NCI-H460 (cell line): ENCODE results near the gene TESPA1. TPM values are rescaled to one million over a fixed set of nuclear protein-coding genes. Genes with fewer than 3 reads are reported as not detected.

Source experiments
- total RNA-seq: library from RNA; depleted of rRNA; stranded (reverse); fragments of >200 nt; shearing (Covaris generic); gene quantifications from 2 replicates; pipeline ENCODE4 v1.2.3, GENCODE V29; 2014; rRNA removed

The TESPA1 gene
- total RNA-seq, 1 experiment from 2014 or later = not detected

Other genes with a start within 250 kb of the TESPA1 start
- gene MUCL1, start 130.2 kb downstream of the TESPA1 start, total RNA-seq = not detected in 2 replicates
- not detected in 2 replicates for gene NEUROD4, start 35.2 kb upstream of the TESPA1 start, total RNA-seq
- not detected in 2 replicates for gene OR9K2, start 141.6 kb upstream of the TESPA1 start, total RNA-seq
- not detected in 2 replicates for gene OR10A7, start 236.3 kb upstream of the TESPA1 start, total RNA-seq